Measurements from ENCODE around the gene DEK.

- no peak for TF ChIP-seq CTCF (IDR thresholded peaks at IDR 0.05)
- no peak for TF ChIP-seq SMC3 (IDR thresholded peaks at IDR 0.05; ENCODE audit: low read depth, low read length)
- no peak for TF ChIP-seq POLR2AphosphoS5 (IDR thresholded peaks at IDR 0.05; ENCODE audit: low read depth, low read length)
- TF ChIP-seq FOXM1 (IDR thresholded peaks at IDR 0.05; ENCODE audit: low read depth) = no peak
- TF ChIP-seq NFIC (IDR thresholded peaks at IDR 0.05; ENCODE audit: borderline replicate concordance) = no peak
- no peak for TF ChIP-seq EZH2phosphoT487 (IDR thresholded peaks at IDR 0.05; ENCODE audit: borderline replicate concordance, low read depth)
- no peak for TF ChIP-seq EP300 (IDR thresholded peaks at IDR 0.05; ENCODE audit: borderline replicate concordance in 1 of 2, low read depth in 1 of 2, low read length in 1 of 2)
These were observed 44.7 kb downstream of the DEK start for GRCh38 chr6:18219591-18219990.

All from SK-N-SH (cell line).